ENCODE measurements around the gene NFKBIB.
"Not testable (repeated sequence)": the region's sequence is repeated elsewhere in the genome, so short reads cannot be mapped to it uniquely, and the experiment has no call there.

NFKBIB gene

DNA sequence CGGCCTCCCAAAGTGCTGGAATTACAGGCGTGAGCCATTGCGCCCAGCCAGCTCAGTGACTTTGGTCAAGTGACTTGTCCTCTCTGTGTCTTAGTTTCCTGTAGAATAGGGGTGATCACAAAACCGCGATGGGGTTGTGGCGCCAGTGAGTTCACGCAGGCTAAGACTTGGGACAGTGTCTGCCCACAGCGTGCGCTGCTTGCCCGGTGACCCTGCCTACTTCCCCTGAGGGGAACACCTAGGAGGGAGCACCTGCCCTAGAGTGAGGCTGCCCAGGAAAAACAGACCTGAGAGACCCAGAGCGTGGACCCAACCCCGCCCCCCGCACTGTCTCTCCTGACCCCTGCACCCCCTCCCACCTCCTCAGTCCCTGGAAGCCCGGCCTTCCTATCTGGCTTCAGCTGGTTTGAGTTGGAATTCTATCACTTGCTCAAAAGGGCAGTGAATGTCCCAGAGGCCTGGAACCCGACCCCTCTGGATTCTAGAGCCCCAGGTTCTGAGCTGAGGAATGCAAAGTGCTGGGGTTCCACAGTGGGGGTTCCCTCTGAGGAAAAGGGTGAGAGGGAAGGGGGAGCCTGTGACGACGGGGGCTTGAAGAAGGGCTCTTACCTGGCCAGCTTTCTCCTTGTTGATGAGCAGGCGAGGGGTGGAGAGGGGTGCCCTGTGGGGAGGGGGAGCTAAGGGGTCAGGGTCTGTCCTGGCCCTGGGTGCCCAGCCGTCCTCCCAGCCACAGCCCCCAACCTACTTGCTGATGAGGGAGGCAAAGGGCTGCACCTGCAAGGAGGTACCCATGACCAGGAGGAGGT is 19.5 kb upstream of the NFKBIB start:
- in situ Hi-C loops (cut with HindIII; ENCODE audit: low pct_unique_long_range_greater_than_20kb, low sequenced_read_pairs) = no loop called here
- TF ChIP-seq JUND (IDR thresholded peaks at IDR 0.05; ENCODE audit: low read depth) = no peak
- DNase-seq (ENCODE audit: low read depth in 1 of 2, low spot score in 1 of 2) = no peak

DNA sequence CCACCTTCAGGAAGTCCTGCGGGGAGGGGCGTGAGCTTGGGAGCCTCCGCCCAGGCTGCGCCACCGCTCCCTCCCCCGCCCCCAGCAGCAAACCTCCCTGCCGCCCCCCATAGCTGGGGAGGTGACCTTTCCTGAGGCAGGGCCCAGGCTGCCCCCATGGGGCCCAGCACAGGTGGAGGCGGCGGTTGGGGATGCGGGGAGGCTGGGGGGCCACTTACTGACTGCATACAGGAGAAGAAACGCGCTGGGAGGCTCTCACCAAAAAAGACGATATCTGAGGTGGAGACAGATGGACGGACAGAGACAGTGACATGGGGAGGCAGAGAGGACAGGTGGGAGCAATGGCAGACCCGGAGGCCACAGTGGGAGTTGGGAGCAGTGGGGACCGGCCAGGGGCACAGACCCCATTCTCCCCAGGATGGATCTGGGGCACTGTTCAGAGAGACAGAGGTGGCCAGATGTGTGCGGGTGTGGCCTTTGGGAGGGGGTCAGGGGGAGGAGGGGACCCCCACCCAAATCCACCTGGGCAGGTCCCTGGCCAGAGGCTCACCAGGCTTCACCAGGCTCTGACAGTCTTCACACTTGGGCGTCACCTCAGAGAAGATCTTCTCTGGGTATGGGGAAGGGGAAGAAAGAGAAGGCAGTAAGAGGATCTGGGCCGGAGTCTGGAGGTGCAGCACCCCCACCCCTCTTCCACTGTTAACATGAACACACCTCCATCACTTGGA is 18.7 kb upstream of the NFKBIB start:
- in situ Hi-C loops (cut with HindIII; ENCODE audit: low pct_unique_long_range_greater_than_20kb, low sequenced_read_pairs) = no loop called here
- no peak for DNase-seq (ENCODE audit: low read depth in 1 of 2, low spot score in 1 of 2)
- TF ChIP-seq JUND (IDR thresholded peaks at IDR 0.05; ENCODE audit: low read depth) = no peak

DNA sequence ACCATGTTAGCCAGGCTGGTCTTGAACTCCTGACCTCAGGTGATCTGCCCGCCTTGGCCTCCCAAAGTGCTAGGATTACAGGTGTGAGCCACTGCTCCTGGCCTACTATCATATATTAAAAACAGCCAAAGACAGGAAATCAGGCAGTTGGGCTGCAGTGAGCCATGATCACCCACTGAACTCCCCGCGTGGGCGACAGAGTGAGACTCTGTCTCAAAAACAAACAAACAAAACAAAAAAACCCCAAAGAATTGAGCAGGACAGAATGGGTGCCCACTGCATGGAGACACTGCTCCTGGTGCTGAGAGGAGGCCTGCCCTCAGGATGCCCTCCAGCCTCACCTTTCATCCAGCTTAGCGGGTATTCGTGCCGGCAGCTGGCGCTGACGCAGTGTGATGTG is 16.5 kb upstream of the NFKBIB start:
- no peak for DNase-seq (ENCODE audit: low read depth in 1 of 2, low spot score in 1 of 2)
- TF ChIP-seq JUND (IDR thresholded peaks at IDR 0.05; ENCODE audit: low read depth) = no peak
- in situ Hi-C loops (cut with HindIII; ENCODE audit: low pct_unique_long_range_greater_than_20kb, low sequenced_read_pairs) = no loop called here

DNA sequence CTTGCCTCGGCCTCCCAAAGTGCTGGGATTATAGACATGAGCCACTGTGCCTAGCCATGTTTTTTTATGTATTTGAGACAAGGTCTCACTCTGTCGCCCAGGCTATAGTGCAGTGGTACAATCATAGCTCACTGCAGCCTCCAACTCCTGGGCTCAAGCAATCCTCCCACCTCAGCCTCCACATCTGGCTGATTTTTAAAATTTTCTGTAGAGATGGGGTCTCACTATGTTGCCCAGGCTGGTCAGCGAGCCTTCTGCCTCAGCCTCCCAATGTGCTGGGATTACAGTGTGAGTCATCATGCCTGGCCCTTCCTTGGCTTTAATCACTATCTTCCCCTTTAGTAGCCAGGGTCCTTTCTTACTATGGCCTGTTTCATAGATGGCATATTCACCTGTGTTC is 15.1 kb upstream of the NFKBIB start:
- DNase-seq (ENCODE audit: low read depth in 1 of 2, low spot score in 1 of 2); in situ Hi-C loops (cut with HindIII; ENCODE audit: low pct_unique_long_range_greater_than_20kb, low sequenced_read_pairs): not testable (repeated sequence)

DNA sequence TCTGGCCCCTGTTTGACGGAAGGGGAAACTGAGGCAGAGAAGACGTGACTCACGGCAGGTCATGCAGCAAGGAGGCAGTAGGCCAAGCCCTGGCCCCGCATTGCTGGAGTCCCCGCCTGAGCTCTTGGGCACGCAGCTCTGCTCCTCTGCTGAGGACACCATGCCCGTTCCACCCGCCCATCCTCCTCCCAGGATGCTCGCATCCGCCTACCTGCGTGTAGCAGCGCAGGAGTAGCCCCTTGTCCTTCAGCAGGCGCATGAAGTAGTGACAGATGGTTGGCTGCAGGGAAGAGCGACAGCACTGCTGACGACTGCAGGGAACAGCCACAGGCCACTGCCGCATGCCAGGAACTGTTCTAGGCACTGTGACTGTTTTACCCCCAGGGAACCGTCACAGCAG is 10.9 kb upstream of the NFKBIB start:
- in situ Hi-C loops (cut with HindIII; ENCODE audit: low pct_unique_long_range_greater_than_20kb, low sequenced_read_pairs) = no loop called here
- no peak for TF ChIP-seq JUND (IDR thresholded peaks at IDR 0.05; ENCODE audit: low read depth)
- no peak for DNase-seq (ENCODE audit: low read depth in 1 of 2, low spot score in 1 of 2)

DNA sequence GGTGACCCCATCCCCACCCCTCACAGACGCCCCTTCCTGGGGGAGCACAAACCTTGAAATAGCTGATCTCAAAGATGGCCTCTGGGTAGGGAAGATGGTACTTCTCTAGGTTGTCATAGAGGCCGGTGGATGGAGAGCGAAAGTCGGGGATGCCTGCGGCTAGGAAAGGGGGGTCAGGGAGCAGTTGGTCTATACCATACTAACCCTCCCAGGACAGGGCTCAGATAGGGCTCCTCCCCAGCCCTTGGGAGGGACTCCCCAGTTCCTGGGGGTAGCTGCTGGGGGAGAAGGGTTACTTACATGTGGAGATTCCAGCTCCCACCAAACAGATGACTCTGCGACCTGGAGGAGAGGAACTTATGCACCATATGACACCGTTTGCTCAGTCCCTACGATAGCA is 10.0 kb upstream of the NFKBIB start:
- in situ Hi-C loops (cut with HindIII; ENCODE audit: low pct_unique_long_range_greater_than_20kb, low sequenced_read_pairs) = no loop called here
- no peak for TF ChIP-seq JUND (IDR thresholded peaks at IDR 0.05; ENCODE audit: low read depth)
- no peak for DNase-seq (ENCODE audit: low read depth in 1 of 2, low spot score in 1 of 2)

DNA sequence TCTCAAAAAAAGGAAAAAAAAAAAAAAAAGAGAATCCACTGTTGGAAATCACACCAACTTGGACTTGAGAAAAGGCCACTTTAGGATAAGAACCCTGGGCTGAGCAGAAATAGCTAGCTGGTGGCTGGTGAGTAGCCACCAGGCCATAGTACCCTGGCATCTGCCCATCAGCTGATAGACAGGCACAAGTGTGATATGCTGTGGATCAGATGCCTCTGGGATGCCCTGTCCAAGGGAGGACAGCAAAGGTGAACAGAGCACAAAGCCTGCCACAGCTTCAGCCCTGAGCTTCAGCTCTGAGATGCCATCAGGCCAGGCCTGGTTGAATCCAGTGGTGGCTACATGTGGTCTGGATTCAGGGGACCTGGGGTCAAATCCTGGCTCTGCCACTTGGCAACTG is 9.1 kb upstream of the NFKBIB start:
- in situ Hi-C loops (cut with HindIII; ENCODE audit: low pct_unique_long_range_greater_than_20kb, low sequenced_read_pairs) = no loop called here
- no peak for DNase-seq (ENCODE audit: low read depth in 1 of 2, low spot score in 1 of 2)
- no peak for TF ChIP-seq JUND (IDR thresholded peaks at IDR 0.05; ENCODE audit: low read depth)

DNA sequence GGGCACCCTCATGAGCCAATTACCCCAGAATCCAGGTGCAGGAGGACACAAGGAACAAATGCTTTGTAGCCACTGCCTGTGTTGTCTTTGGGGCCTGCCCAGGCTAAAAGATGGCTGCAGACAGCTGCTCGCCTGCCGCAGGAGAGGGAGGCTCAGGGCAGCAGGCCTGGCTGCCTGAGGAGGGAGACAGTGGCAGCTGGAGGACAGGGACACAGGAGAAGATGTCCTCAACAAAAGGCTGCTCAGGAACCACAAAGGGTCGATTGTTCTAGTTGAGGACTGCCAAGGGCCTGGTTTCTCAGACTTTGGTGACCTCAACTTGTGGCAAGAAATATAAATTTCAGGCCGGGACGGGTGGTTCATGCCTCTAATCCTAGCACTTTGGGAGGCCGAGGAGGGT is 8.0 kb upstream of the NFKBIB start:
- DNase-seq (ENCODE audit: low read depth in 1 of 2, low spot score in 1 of 2) = no peak
- TF ChIP-seq JUND (IDR thresholded peaks at IDR 0.05; ENCODE audit: low read depth) = no peak
- in situ Hi-C loops (cut with HindIII; ENCODE audit: low pct_unique_long_range_greater_than_20kb, low sequenced_read_pairs) = no loop called here

DNA sequence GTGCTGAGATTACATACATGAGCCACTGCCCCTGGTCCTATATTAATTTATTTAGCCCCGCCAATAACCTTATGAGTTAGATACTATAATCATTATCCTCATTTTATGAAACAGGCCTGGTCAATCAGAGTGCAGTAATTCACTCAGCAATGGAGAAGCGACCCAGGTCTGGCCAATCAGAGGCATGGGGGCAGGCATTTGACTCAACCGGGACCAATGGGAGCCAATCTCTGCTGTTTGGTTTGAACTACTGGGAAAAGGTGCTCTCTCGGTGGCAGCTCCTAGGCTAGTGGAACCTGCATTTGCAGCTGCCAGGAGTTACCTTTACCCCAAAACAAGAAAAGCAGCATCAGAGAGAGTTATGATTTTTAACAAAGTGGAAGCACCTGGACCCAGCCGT is 6.9 kb upstream of the NFKBIB start:
- TF ChIP-seq JUND (IDR thresholded peaks at IDR 0.05; ENCODE audit: low read depth) = no peak
- DNase-seq (ENCODE audit: low read depth in 1 of 2, low spot score in 1 of 2) = no peak
- in situ Hi-C loops (cut with HindIII; ENCODE audit: low pct_unique_long_range_greater_than_20kb, low sequenced_read_pairs) = no loop called here

DNA sequence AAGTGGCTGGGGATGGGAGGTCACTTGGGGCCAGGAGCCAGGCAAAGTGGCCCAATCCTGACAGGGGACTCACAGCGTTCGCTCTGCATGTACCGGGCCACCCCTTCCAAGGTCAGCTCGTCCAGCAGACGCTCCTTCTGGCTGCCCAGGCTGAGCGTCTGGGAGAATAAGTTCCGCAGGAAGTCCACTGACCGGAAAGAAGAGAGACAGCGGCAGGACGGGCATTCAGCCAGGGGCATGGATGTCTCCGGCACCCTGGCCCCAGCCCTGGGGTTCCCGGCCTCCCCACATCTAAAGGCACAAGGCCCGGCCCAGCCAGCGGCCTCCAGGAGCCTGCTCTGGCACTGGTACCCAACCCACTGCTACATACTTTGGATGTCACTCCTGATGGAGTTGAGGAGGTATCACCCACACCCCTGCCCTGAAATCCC is 6.4 kb upstream of the NFKBIB start:
- in situ Hi-C loops (cut with HindIII; ENCODE audit: low pct_unique_long_range_greater_than_20kb, low sequenced_read_pairs) = no loop called here
- DNase-seq (ENCODE audit: low read depth in 1 of 2, low spot score in 1 of 2) = no peak
- TF ChIP-seq JUND (IDR thresholded peaks at IDR 0.05; ENCODE audit: low read depth) = no peak

DNA sequence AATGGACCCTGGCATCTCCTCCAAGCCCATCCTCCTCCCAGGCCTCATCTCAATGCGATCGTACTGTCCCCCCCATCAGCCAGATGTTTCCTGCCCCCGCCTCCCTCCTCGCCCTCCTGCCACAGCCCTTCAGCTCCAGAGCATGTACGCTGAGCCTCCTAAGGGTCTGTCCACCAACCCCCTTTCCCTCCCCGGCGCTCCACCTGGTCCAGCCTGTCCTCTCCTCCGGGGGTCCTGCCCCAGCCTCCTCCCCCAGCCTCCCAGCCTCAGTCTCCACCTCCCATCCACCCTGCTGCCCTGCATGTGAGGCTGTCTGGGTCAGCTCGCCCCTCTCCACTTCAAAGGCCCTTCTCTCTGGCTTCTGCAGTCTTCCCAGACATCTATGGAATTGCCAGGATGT is 4.8 kb upstream of the NFKBIB start:
- in situ Hi-C loops (cut with HindIII; ENCODE audit: low pct_unique_long_range_greater_than_20kb, low sequenced_read_pairs) = no loop called here
- TF ChIP-seq JUND (IDR thresholded peaks at IDR 0.05; ENCODE audit: low read depth) = no peak
- DNase-seq (ENCODE audit: low read depth in 1 of 2, low spot score in 1 of 2) = no peak

DNA sequence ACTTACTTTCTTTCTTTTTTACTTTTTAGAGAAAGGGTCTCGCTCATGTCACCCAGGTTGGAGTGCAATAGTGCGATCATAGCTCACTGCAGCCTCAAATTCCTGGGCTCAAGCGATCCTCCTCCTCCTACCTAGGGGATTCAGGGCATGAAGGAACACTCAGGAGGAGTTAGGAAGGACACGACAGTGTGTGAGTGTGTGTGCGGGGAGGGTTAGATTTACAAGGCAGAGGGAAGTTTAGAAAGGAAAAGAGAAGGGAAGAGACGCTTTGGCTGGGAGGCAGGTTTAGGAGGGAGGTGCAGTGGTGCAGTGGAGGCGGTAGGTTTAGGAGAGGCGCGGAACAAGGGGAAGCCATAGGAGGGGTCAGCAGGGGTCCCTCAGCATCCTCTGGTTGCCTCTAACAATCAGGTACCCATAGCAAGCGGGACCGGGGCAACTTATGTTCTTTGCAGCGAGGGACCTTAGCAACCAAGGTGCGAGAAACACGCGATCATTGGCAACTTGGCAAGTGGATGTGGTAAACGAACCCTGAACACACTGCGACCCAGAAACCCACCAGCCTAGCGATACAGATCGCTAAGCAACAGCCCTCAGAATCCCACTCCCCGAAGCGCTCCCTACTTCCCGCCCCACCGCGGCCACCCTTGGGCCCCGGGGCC is 852 bp upstream of the NFKBIB start:
- in situ Hi-C loops (cut with HindIII; ENCODE audit: low pct_unique_long_range_greater_than_20kb, low sequenced_read_pairs) = no loop called here
- no peak for TF ChIP-seq JUND (IDR thresholded peaks at IDR 0.05; ENCODE audit: low read depth)

DNA sequence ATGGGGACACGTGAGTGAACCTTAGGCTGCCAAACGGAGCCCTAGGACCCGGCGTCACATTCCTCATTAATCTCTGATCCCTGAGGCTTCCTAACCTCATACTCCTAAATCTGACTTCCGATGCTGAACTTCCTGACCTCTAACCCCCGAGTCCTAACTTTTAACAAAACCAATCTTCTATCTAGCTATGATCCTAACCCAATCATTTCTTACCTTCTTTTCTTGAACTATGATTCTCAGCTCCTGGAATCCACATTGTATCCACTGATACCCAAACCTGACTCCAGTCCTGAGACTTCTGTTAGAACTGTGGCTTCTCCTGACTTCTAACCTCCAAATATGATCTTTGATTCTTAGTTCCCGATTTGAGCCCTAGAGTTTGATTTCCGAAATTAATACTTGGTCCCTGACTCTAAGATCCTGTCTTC is 447 bp downstream of the NFKBIB start:
- no peak for TF ChIP-seq JUND (IDR thresholded peaks at IDR 0.05; ENCODE audit: low read depth)
- in situ Hi-C loops (cut with HindIII; ENCODE audit: low pct_unique_long_range_greater_than_20kb, low sequenced_read_pairs) = no loop called here
- no peak for DNase-seq (ENCODE audit: low read depth in 1 of 2, low spot score in 1 of 2)

More for the DNA sequence above, 852 bp upstream of the NFKBIB start:
- DNase-seq (ENCODE audit: low read depth in 1 of 2, low spot score in 1 of 2) = no peak
